IPS DF 4.7 (cell line): ENCODE measurements around the gene PET117.
"Not testable (repeated sequence)": the region's sequence is repeated elsewhere in the genome, so short reads cannot be mapped to it uniquely, and the experiment has no call there.

ENCODE experiments used
- DNase-seq: peaks from one replicate; pipeline ENCODE4 v3.0.0-alpha.2; 2013; ENCODE audit warnings: low spot score; ENCODE audit errors: extremely low read depth

Gene PET117, protein sequence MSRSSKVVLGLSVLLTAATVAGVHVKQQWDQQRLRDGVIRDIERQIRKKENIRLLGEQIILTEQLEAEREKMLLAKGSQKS

GRCh38 chr20:18137412-18138265 lies at the start of gene PET117, which contains the start of gene KAT14:
Gene PET117 (plus strand): TSS chr20:18137863. CDS start chr20:18137956, 93 bp downstream.
Gene KAT14 (plus strand): TSS chr20:18137863. CDS start chr20:18142661, 4,798 bp downstream.
- peak; percentile 71 for DNase-seq

- DNase-seq = not testable (repeated sequence)
Measured at GRCh38 chr20:18088298-18088697, 49.4 kb upstream of the PET117 start.

DNA sequence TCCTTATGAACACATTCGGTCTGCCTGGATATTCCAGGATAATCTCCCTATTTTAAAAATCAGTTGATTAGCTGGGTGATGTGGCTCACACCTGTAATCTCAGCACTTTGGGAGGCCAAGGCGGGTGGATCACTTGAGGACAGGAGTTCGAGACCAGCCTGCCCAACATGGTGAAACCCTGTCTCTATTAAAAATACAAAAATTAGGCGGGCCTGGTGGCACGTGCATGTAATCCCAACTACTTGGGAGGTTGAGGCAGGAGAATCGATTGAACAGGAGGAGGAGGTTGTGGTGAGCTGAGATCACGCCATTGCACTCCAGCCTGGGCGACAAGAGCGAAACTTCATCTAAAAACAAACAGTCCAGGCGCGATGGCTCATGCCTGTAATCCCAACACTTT lies 48.8 kb upstream of the PET117 start:
- DNase-seq = not testable (repeated sequence)

- DNase-seq = no peak
Measured at GRCh38 chr20:18090044-18090443, 47.6 kb upstream of the PET117 start.

- no peak for DNase-seq
Measured at GRCh38 chr20:18090477-18090876, 47.2 kb upstream of the PET117 start.

GRCh38 chr20:18091623-18092022 lies 46.0 kb upstream of the PET117 start:
- no peak for DNase-seq

DNA sequence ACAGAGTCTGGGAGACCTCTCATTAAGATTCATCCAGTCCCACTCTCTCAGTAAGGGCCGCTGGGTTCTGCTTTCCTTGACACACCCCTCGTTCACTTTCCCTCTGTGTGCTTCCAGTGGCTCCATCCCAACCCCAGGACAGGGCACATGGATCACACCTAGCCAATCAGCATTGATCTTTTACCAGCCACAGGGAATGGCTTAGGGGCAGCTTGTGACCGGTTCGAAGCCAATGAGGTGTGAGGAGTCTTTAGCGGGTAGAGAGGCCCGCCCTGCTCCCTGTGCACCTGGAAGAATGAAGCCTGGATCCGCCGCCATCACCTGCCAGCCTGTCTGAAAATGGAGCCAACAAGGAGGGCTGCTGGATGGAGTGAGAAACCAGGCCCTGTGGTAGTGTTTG lies 44.8 kb upstream of the PET117 start:
- DNase-seq = no peak

DNA sequence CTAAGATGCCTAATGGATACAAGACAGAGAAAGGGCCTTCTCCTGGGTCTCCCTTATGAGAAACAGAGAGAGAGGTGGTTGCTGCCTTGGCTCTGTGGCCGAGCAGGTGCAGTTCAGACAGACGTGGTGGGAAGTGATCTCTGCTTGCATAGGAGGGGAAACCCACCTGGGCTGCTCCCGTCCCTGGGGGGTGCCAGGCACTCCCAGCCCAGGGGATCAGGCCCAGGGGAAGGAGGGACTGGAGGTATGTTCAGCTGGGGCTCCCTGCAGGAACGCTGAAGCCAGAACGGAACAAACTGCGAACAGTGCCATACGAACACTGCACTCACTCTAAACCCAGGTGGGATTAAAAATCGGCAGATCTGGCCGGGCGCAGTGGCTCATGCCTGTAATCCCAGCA lies 44.3 kb upstream of the PET117 start:
- no peak for DNase-seq

DNA sequence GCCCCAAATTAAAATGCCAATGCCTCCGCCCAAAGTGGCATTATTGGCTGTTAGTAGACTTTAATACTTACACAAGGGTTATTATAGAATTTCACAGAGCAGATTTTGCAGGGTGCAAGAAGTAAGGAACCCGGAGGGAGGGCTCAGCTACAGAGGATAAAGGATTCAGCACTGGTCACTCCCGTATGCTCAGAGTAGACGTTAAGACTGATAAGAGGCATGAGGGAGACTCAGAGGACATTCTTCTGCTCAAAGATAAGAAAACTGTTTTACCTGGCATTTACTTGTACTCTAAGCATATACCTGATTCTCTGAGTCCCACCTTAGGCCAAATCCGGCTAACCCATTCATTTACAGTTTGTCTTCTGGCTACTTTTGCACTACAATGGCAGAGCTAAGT lies 43.5 kb upstream of the PET117 start:
- DNase-seq = no peak

GRCh38 chr20:18100569-18100968 lies 37.1 kb upstream of the PET117 start:
- not testable (repeated sequence) for DNase-seq

DNA sequence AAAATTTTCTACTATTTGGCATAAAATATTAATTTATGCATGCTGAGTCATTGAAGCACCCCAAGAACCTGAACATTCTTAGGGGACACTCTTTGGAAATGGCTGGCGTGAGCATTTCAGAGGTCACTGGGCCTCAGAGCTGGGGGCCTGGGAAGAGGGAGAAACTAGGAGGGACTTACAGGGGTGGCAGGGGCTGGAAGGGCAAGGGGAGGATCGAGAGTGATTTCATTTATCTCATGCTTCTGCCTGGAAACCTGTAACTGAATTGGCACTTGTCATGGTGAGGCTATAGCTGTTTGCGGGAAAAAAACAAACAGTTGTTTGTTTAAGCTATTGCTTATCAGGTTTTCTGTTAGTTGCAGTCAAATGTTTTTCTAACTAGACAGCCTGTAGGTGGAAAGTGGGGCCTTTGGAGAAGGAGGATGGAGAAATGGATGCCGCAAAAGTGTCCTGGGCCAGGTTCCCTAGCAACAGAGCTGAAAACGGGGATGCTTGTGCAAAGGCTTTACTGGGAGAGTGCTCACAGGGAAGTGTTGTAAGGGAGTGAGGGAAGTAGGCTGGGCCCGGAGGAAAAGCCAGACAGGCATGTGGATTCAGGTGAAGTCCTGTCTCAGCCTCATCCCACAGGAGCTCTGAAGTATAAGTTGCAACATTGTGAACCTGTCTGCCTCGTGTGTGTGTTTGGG lies 36.4 kb upstream of the PET117 start:
- no peak for DNase-seq

GRCh38 chr20:18103497-18103896 lies 34.2 kb upstream of the PET117 start:
- no peak for DNase-seq

DNA sequence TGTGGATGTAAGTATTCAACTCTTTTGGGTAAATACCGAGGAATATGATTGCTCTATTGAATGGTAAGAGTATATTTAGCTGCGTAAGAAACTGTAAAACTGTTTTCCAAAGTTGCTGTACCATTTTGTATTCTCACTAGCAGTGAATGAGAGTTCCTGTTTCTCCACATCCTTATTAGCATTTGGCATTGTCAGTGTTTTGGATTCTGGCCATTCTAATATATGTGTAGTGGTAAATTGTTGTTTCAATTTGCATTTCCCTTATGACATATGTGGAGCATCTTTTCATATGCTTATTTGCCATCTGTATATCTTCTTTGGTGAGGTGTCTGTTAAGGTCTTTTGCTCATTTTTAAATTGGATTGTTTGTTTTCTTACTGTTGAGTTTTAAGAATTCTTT lies 29.3 kb upstream of the PET117 start:
- DNase-seq = no peak

GRCh38 chr20:18128574-18128973 lies 9.1 kb upstream of the PET117 start:
- DNase-seq = not testable (repeated sequence)

GRCh38 chr20:18132663-18133062 lies 5.0 kb upstream of the PET117 start:
- no peak for DNase-seq

DNA sequence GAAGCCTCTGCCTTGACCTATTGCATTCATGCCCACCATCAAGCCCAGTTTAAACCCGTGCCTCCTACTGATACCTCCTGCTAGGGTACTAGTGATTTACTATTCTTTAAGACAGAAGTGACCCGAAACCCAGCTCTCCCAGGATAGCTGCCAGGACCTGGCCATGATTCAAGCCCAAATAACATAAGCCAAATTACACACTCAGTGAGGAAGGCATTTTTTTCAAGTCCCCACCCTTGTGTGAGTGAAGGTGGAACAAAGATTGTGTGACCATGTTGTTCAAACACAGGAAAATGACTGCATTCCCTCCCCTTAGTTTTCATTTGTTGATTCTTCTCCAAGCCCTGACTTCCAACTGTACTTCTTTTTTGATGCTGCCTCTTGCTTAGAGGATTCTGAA lies 3.7 kb upstream of the PET117 start:
- DNase-seq = no peak

GRCh38 chr20:18138266-18138582 lies 561 bp downstream of the PET117 start:
- DNase-seq = no peak

DNA sequence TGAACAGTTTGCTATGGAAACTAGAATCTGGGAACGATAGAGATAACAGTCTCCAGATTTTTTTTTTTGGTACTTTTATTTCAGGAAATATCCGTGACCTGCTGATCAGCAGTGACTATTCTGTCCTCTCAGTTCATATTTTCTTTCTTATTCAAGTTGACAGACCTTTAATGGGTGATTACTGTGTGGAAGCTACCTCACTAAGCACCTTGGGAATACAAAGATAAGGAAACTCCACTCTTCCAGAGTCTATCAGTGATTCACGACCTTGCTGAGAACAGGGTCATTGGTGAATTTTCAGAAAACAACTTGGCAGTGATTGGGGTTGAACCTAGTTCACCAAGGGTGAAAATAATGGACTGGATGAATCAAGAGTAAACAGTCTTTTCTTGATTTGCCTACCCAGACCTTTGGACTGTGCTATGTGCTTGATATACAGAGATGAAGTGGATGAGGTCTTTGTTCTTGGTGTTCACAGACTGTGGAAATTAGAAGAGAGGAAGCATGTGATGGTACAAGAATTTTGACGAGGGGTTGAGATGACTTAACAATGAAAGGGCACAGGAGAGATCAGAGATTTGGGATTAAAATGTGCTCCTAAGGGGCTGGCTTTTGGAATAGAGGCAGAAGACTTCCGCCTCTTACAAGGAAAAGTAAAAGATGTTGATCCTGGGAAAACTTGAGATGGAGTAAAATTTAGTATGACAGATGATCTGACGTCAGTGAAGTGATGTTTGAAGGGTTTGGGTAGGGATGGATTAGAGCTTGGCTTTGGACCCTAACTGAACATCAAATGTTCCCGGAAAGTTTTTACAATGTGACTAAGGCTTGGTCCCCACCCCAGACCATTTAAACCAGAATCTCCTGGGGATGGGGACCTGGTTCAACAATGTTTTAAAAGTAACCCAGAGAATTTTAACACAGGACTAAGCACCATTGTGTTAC lies 1.2 kb downstream of the PET117 start:
- DNase-seq = no peak

GRCh38 chr20:18139832-18140231 lies 2.2 kb downstream of the PET117 start:
- no peak for DNase-seq

GRCh38 chr20:18144541-18145099 lies 7.0 kb downstream of the PET117 start:
- DNase-seq = no peak

DNA sequence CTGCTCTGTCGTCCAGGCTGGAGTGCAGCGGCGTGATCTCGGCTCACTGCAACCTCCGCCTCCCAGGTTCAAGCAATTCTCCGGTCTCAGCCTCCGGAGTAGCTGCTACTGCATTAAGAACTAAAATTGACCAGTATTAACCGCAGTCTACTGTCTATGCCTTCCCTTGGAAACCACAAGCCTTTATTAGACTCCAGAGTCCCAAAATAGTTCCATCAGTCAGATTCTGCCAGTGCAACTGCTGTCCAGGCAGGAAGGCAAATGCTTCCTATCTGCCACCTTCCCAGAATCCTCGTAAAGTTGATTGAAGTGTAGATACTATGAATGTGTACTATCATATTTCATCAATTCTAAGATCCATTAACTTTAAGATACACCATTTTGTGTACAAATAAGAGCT lies 16.7 kb downstream of the PET117 start:
- DNase-seq = no peak
